ENCODE data around the gene ALOX15.
"Not testable (repeated sequence)": the region's sequence is repeated elsewhere in the genome, so short reads cannot be mapped to it uniquely, and the experiment has no call there.

The ALOX15 gene

GRCh38 chr17:4617090-4617489 is 24.4 kb downstream of the ALOX15 start:
- DNase-seq, result no peak

- DNase-seq, result no peak
Measured at GRCh38 chr17:4616476-4616875, 25.0 kb downstream of the ALOX15 start.

- DNase-seq, result no peak
Measured at GRCh38 chr17:4610656-4611055, 30.8 kb downstream of the ALOX15 start.

GRCh38 chr17:4610162-4610561 is 31.3 kb downstream of the ALOX15 start:
- DNase-seq, result no peak

GRCh38 chr17:4609761-4610160 is 31.7 kb downstream of the ALOX15 start:
- no peak for DNase-seq

GRCh38 chr17:4607773-4608187 is 33.7 kb downstream of the ALOX15 start:
- DNase-seq, result no peak

- no peak for DNase-seq
Measured at GRCh38 chr17:4607261-4607741, 34.2 kb downstream of the ALOX15 start.

GRCh38 chr17:4605826-4606225 is 35.7 kb downstream of the ALOX15 start:
- DNase-seq, result no peak

- DNase-seq, result not testable (repeated sequence)
Measured at GRCh38 chr17:4604736-4605135, 36.7 kb downstream of the ALOX15 start.

GRCh38 chr17:4604111-4604644 is 37.3 kb downstream of the ALOX15 start:
- no peak for DNase-seq

- DNase-seq, result no peak
Measured at GRCh38 chr17:4602041-4602440, 39.4 kb downstream of the ALOX15 start.

- no peak for DNase-seq
Measured at GRCh38 chr17:4601326-4601725, 40.2 kb downstream of the ALOX15 start.

- no peak for DNase-seq
Measured at GRCh38 chr17:4600563-4600962, 40.9 kb downstream of the ALOX15 start.

- no peak for DNase-seq
Measured at GRCh38 chr17:4599505-4600281, 41.8 kb downstream of the ALOX15 start.

- DNase-seq, result no peak
Measured at GRCh38 chr17:4598776-4599504, 42.5 kb downstream of the ALOX15 start.

GRCh38 chr17:4597975-4598374 is 43.5 kb downstream of the ALOX15 start:
- no peak for DNase-seq

- DNase-seq, result no peak
Measured at GRCh38 chr17:4596636-4597380, 44.7 kb downstream of the ALOX15 start.

- not testable (repeated sequence) for DNase-seq
Measured at GRCh38 chr17:4595685-4596342, 45.7 kb downstream of the ALOX15 start.

GRCh38 chr17:4594931-4595684 is 46.4 kb downstream of the ALOX15 start:
- peak; percentile 50 for DNase-seq

- DNase-seq, result no peak
Measured at GRCh38 chr17:4594406-4594805, 47.1 kb downstream of the ALOX15 start.

- DNase-seq, result no peak
Measured at GRCh38 chr17:4593021-4593421, 48.5 kb downstream of the ALOX15 start.

Data from stimulated activated CD4-positive, alpha-beta T cell treated with anti-CD3 and anti-CD28 coated beads, Interleukin-4, amount 100 ng/mL, for 1 hour (primary cell).